ENCODE data around the gene VSTM2L.
"Not testable (repeated sequence)": the region's sequence is repeated elsewhere in the genome, so short reads cannot be mapped to it uniquely, and the experiment has no call there.

VSTM2L gene

GRCh38 chr20:37954190-37954589 lies 51.3 kb downstream of the VSTM2L start:
- no peak overlapping the region for H3K27ac ChIP-seq
- TF ChIP-seq CTCF (IDR thresholded peaks at IDR 0.05) = no peak
- no peak for TF ChIP-seq ZFX (IDR thresholded peaks at IDR 0.05; ENCODE audit: borderline replicate concordance)

- TF ChIP-seq CTCF (IDR thresholded peaks at IDR 0.05) = no peak
- no peak for TF ChIP-seq ZFX (IDR thresholded peaks at IDR 0.05; ENCODE audit: borderline replicate concordance)
- H3K27ac ChIP-seq = no peak overlapping the region
These were observed 51.7 kb downstream of the VSTM2L start for GRCh38 chr20:37954626-37955025.

- TF ChIP-seq CTCF (IDR thresholded peaks at IDR 0.05) = no peak
- no peak for TF ChIP-seq ZFX (IDR thresholded peaks at IDR 0.05; ENCODE audit: borderline replicate concordance)
- peak overlapping the region; percentile 25; the same call in 1 of the 2 replicates for H3K27ac ChIP-seq
These were observed 52.6 kb downstream of the VSTM2L start for GRCh38 chr20:37955511-37955910.

- peak overlapping the region; percentile 25 for H3K27ac ChIP-seq
These were observed 53.2 kb downstream of the VSTM2L start for GRCh38 chr20:37956107-37956585.

GRCh38 chr20:37958856-37959520 lies 56.1 kb downstream of the VSTM2L start:
- TF ChIP-seq CTCF (IDR thresholded peaks at IDR 0.05) (no peak), ZFX (IDR thresholded peaks at IDR 0.05; ENCODE audit: borderline replicate concordance) (no peak)
- no peak overlapping the region for H3K27ac ChIP-seq

More at GRCh38 chr20:37956107-37956585, 53.2 kb downstream of the VSTM2L start:
- TF ChIP-seq CTCF (IDR thresholded peaks at IDR 0.05) = no peak
- no peak for TF ChIP-seq ZFX (IDR thresholded peaks at IDR 0.05; ENCODE audit: borderline replicate concordance)

GRCh38 chr20:37961066-37961465 lies 58.1 kb downstream of the VSTM2L start:
- no peak for TF ChIP-seq ZFX (IDR thresholded peaks at IDR 0.05; ENCODE audit: borderline replicate concordance)
- no peak for TF ChIP-seq CTCF (IDR thresholded peaks at IDR 0.05)
- H3K27ac ChIP-seq = no peak overlapping the region

GRCh38 chr20:37963483-37963882 lies 60.6 kb downstream of the VSTM2L start:
- H3K27ac ChIP-seq = not testable (repeated sequence)

Data from 22Rv1 (cell line).